ENCODE measurements around the gene DHX9. TPM values are rescaled to one million over a fixed set of nuclear protein-coding genes. Genes with fewer than 3 reads are reported as not detected.

DHX9 gene
- total RNA-seq, 4 donors from 2014 or later, result 50.5 to 110 (median 81.2) TPM

DNA sequence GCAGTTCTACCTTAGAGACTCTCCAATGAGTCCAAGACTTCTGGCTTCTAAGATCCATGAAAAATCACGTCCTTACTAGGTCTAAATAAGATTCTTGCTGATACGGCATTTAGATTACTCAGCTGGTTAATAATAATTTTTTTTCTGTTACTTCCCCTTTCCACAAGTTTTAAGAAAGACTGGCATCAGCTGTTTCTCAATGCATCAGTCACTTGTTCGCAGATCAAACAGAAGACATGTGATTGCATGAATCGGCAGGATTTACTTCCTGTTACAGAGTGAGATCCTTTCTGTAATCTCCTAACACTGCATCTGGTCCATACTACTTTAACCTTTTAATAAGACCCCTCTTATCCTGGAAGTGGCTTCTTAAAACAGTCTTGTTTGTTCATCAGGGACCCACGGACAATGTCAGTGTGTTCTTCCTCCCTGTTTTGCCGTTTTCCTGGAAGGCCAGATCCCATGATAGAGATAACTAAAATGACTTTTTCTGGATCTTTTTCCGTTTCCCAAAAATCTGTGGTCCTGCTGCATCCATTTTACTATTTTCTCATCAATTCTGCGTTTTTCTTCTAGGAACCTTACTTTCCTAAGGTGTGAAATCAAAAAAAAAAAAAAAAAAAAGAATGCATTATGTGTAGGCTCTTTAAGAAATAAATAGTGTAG, 43.5 kb upstream of the DHX9 start:
- intact Hi-C loops (cut with DNase I), result no loop called here
- Histone ChIP-seq H3K27ac (peak overlapping the region in 3 of 4 donors; percentile 7 to 57 (median 9)), H3K9me3 (no peaks in the 10 kb centered on the region), H3K27me3 (no peaks in the 10 kb centered on the region), H3K4me3 (no peak overlapping the region), H3K36me3 (peaks cover 0 to 18% (median 0%) of the 10 kb centered on the region in 3 donors), H3K4me1 (peaks cover 3 to 38% (median 16%) of the 10 kb centered on the region in 3 donors)
- no peak for TF ChIP-seq POLR2A (IDR thresholded peaks at IDR 0.05)
- TF ChIP-seq, protein P1, sequence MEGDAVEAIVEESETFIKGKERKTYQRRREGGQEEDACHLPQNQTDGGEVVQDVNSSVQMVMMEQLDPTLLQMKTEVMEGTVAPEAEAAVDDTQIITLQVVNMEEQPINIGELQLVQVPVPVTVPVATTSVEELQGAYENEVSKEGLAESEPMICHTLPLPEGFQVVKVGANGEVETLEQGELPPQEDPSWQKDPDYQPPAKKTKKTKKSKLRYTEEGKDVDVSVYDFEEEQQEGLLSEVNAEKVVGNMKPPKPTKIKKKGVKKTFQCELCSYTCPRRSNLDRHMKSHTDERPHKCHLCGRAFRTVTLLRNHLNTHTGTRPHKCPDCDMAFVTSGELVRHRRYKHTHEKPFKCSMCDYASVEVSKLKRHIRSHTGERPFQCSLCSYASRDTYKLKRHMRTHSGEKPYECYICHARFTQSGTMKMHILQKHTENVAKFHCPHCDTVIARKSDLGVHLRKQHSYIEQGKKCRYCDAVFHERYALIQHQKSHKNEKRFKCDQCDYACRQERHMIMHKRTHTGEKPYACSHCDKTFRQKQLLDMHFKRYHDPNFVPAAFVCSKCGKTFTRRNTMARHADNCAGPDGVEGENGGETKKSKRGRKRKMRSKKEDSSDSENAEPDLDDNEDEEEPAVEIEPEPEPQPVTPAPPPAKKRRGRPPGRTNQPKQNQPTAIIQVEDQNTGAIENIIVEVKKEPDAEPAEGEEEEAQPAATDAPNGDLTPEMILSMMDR (IDR thresholded peaks at IDR 0.05), result no peak
- no peak for DNase-seq
- WGBS, 2 donors, result 38 to 55% methylated on average over 8 of the region's 8 CpGs

- peaks cover 0 to 32% (median 5%) of the 10 kb centered on the region in 3 donors for H3K36me3 ChIP-seq
- peaks cover 0 to 54% (median 27%) of the 10 kb centered on the region in 3 donors for H3K4me1 ChIP-seq
- WGBS, 2 donors, result 44 to 67% methylated on average over 4 of the region's 4 CpGs
- H3K4me3 ChIP-seq, result no peak overlapping the region
- intact Hi-C loops (cut with DNase I), result no loop called here
- no peak for DNase-seq
- no peak for TF ChIP-seq POLR2A (IDR thresholded peaks at IDR 0.05)
- TF ChIP-seq, protein P1 (IDR thresholded peaks at IDR 0.05), result no peak
- H3K9me3 ChIP-seq, result no peaks in the 10 kb centered on the region
- H3K27me3 ChIP-seq, result no peaks in the 10 kb centered on the region
- H3K27ac ChIP-seq, result peak overlapping the region; percentile 59 to 88 (median 75)
Observed at GRCh38 chr1:182802006-182802803, 36.9 kb upstream of the DHX9 start.

- intact Hi-C loops (cut with DNase I), result no loop called here
- TF ChIP-seq, protein P1 (IDR thresholded peaks at IDR 0.05), result no peak
- no peak for TF ChIP-seq POLR2A (IDR thresholded peaks at IDR 0.05)
- 67 to 83% methylated on average over 1 of the region's 1 CpG for WGBS, 2 donors
- no peak for DNase-seq
- Histone ChIP-seq H3K27me3 (no peaks in the 10 kb centered on the region), H3K9me3 (no peaks in the 10 kb centered on the region), H3K4me3 (no peak overlapping the region), H3K27ac (peak overlapping the region in 2 of 4 donors; percentile 54 to 88), H3K4me1 (peaks cover 0 to 43% (median 23%) of the 10 kb centered on the region in 3 donors), H3K36me3 (peaks cover 0 to 47% (median 5%) of the 10 kb centered on the region in 3 donors)
Observed at GRCh38 chr1:182803846-182804245, 35.3 kb upstream of the DHX9 start.

DNA sequence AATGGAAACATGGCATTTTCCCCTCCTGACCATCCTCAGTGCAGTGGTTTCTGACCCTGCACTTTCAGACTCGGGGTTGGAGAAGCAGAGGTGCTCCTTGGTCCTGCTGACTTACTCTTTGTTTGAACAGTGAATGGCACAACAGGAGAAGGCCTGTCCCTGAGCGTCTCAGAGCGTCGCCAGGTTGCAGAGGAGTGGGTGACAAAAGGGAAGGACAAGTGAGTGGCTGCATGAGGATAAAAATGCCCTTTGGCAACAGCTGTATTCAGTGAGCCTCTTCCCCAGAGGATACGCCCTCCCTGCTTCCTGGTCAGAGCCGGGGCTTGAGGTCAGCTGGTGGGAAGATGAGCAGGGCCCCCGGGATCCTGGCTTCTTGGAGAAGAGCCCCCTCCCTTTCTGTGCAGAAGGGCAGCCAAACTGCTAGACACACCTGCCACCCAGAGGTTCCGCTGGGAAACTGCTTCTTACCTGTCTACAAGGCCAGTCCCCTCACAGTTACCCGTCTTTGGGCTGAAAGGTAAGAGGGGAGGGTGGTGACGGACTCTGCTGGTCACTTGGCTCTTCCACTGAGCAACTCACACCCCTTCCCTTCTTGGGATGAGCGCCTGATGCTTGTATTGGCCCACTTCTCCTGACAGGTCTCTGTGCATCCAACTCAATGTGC, 33.0 kb upstream of the DHX9 start:
- WGBS, 2 donors, result 71 to 87% methylated on average over 3 to 7 of the region's 11 CpGs
- Histone ChIP-seq H3K9me3 (no peaks in the 10 kb centered on the region), H3K4me1 (peaks cover 0 to 37% (median 21%) of the 10 kb centered on the region in 3 donors), H3K4me3 (no peak overlapping the region), H3K27me3 (no peaks in the 10 kb centered on the region), H3K27ac (no peak overlapping the region), H3K36me3 (peaks cover 0 to 60% (median 5%) of the 10 kb centered on the region in 3 donors)
- no peak for TF ChIP-seq POLR2A (IDR thresholded peaks at IDR 0.05)
- TF ChIP-seq, protein P1 (IDR thresholded peaks at IDR 0.05), result peak in 1 of 6 experiments; percentile 13
- no peak for DNase-seq
- intact Hi-C loops (cut with DNase I), result no loop called here
